HEK293T (cell line): Measurements from ENCODE around the gene CLEC14A.

Source experiments
- FOXK2 ChIP-seq: fragments of 450-650 bp; IDR thresholded peaks from 2 replicates; pipeline ENCODE4 v1.6.1; 2016; ENCODE audit warnings: mild to moderate bottlenecking
- FOXM1 ChIP-seq: fragments of 450-650 bp; IDR thresholded peaks from 2 replicates; pipeline ENCODE4 v1.6.1; 2017; ENCODE audit warnings: mild to moderate bottlenecking, borderline replicate concordance
- SUZ12 ChIP-seq: fragments of 450-650 bp; IDR thresholded peaks from 2 replicates; pipeline ENCODE4 v1.6.1; 2016; ENCODE audit warnings: mild to moderate bottlenecking

DNA sequence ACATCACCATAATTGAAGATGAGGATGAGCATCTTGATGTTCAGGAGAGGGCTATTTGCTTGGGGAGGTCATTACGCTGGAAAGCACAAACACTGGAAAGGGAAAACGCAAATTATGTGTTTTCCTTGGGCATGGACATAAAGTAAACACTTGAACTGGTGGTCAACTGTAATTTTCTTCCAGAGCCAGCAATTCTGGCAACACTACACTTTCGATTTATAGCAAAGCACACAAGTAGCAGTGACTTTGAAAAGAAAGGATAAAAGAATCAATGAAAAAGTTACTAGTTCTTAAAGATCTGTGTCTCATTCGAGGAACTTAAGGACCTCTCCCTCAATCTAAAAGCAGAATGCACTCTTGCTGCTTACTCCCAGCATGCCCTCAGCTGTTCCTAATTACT is 2.2 kb downstream of the CLEC14A start:
- TF ChIP-seq SUZ12, result no peak
- no peak for TF ChIP-seq FOXK2
- TF ChIP-seq FOXM1, result no peak
